ENCODE measurements around the gene CD59.

The CD59 gene, protein sequence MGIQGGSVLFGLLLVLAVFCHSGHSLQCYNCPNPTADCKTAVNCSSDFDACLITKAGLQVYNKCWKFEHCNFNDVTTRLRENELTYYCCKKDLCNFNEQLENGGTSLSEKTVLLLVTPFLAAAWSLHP

GRCh38 chr11:33736148-33736812 is at the start of gene CD59:
Gene CD59 (minus strand): TSS chr11:33736423. CDS start chr11:33722445, 13,978 bp downstream.
- ATAC-seq (ENCODE audit: insufficient read depth, low read depth) (peak; percentile 84), DNase-seq (peak; percentile 74)
- peaks cover 15% of the 10 kb centered on the region for H3K4me1 ChIP-seq (ENCODE audit: insufficient read depth, low read length)

DNA sequence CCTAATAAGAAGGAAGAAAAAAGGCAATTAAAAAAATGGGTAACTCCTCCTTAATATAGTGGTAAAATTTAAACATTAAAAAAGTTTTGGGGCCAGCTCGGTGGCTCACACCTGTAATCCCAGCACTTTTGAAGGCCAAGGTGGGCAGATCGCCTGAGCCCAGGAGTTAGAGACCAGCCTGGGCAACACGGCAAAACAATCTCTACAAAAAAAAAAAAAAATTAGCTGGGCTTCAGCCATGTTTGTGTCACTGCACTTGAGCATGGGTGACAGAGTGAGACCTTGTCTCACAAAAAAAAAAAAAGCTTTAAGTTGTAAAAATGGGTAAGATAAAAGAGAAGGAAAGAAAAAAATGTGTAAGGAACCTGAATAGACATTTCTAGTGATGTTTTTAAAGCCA is 49.4 kb upstream of the CD59 start:
- Histone ChIP-seq H3K4me3 (ENCODE audit: low read depth in 1 of 2, low read length in 2 of 2) (no peak overlapping the region), H4K20me1 (ENCODE audit: insufficient read depth, low read length) (no peaks in the 10 kb centered on the region), H3K27ac (ENCODE audit: low read length) (no peak overlapping the region), H3K4me2 (ENCODE audit: insufficient read depth, low read length) (no peak overlapping the region), H3K9me3 (ENCODE audit: insufficient read depth, low read length, severe bottlenecking) (no peaks in the 10 kb centered on the region), H3K9ac (ENCODE audit: low read depth, low read length) (no peak overlapping the region), H3K27me3 (ENCODE audit: insufficient read depth, low read length, poor library complexity) (peaks cover 21% of the 10 kb centered on the region), H3K36me3 (ENCODE audit: insufficient read depth, low read length) (no peaks in the 10 kb centered on the region), H3K79me2 (ENCODE audit: insufficient read depth, low read length) (no peaks in the 10 kb centered on the region), H3K4me1 (ENCODE audit: insufficient read depth, low read length) (no peaks in the 10 kb centered on the region), H2AFZ (ENCODE audit: low read depth, low read length) (no peak overlapping the region)
- TF ChIP-seq, protein P1, sequence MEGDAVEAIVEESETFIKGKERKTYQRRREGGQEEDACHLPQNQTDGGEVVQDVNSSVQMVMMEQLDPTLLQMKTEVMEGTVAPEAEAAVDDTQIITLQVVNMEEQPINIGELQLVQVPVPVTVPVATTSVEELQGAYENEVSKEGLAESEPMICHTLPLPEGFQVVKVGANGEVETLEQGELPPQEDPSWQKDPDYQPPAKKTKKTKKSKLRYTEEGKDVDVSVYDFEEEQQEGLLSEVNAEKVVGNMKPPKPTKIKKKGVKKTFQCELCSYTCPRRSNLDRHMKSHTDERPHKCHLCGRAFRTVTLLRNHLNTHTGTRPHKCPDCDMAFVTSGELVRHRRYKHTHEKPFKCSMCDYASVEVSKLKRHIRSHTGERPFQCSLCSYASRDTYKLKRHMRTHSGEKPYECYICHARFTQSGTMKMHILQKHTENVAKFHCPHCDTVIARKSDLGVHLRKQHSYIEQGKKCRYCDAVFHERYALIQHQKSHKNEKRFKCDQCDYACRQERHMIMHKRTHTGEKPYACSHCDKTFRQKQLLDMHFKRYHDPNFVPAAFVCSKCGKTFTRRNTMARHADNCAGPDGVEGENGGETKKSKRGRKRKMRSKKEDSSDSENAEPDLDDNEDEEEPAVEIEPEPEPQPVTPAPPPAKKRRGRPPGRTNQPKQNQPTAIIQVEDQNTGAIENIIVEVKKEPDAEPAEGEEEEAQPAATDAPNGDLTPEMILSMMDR (IDR thresholded peaks at IDR 0.05; ENCODE audit: borderline replicate concordance, extremely low read depth, low read length, poor library complexity, severe bottlenecking): no peak
- TF ChIP-seq EZH2 (IDR thresholded peaks at IDR 0.05; ENCODE audit: borderline replicate concordance, low read depth, low read length, severe bottlenecking): no peak
- no peak for ATAC-seq (ENCODE audit: insufficient read depth, low read depth)
- DNase-seq: no peak

More at GRCh38 chr11:33736148-33736812, at the start of gene CD59:
- Histone ChIP-seq H3K9me3 (ENCODE audit: insufficient read depth, low read length, severe bottlenecking) (no peaks in the 10 kb centered on the region), H4K20me1 (ENCODE audit: insufficient read depth, low read length) (no peaks in the 10 kb centered on the region), H3K27ac (ENCODE audit: low read length) (no peak within 1 kb of the TSS), H3K4me3 (ENCODE audit: low read depth in 1 of 2, low read length in 2 of 2) (peak within 1 kb of the TSS; percentile 30 to 58; a peak in 3 of 4 replicates), H3K4me2 (ENCODE audit: insufficient read depth, low read length) (peak within 1 kb of the TSS; percentile 64), H3K79me2 (ENCODE audit: insufficient read depth, low read length) (no peaks in the 10 kb centered on the region), H3K27me3 (ENCODE audit: insufficient read depth, low read length, poor library complexity) (peaks cover 19% of the 10 kb centered on the region), H2AFZ (ENCODE audit: low read depth, low read length) (peak within 1 kb of the TSS; percentile 54), H3K36me3 (ENCODE audit: insufficient read depth, low read length) (no peaks in the 10 kb centered on the region), H3K9ac (ENCODE audit: low read depth, low read length) (peak within 1 kb of the TSS; percentile 58)
- no peak for TF ChIP-seq EZH2 (IDR thresholded peaks at IDR 0.05; ENCODE audit: borderline replicate concordance, low read depth, low read length, severe bottlenecking)
- TF ChIP-seq, protein P1 (IDR thresholded peaks at IDR 0.05; ENCODE audit: borderline replicate concordance, extremely low read depth, low read length, poor library complexity, severe bottlenecking): no peak

GRCh38 chr11:33779849-33780528 is 43.8 kb upstream of the CD59 start:
- Histone ChIP-seq H3K36me3 (ENCODE audit: insufficient read depth, low read length) (no peaks in the 10 kb centered on the region), H2AFZ (ENCODE audit: low read depth, low read length) (no peak overlapping the region), H3K9me3 (ENCODE audit: insufficient read depth, low read length, severe bottlenecking) (no peaks in the 10 kb centered on the region), H3K4me1 (ENCODE audit: insufficient read depth, low read length) (peaks cover 3% of the 10 kb centered on the region), H3K4me2 (ENCODE audit: insufficient read depth, low read length) (no peak overlapping the region), H3K27me3 (ENCODE audit: insufficient read depth, low read length, poor library complexity) (peaks cover 49% of the 10 kb centered on the region), H3K9ac (ENCODE audit: low read depth, low read length) (no peak overlapping the region), H3K4me3 (ENCODE audit: low read depth in 1 of 2, low read length in 2 of 2) (no peak overlapping the region), H3K79me2 (ENCODE audit: insufficient read depth, low read length) (no peaks in the 10 kb centered on the region), H3K27ac (ENCODE audit: low read length) (no peak overlapping the region), H4K20me1 (ENCODE audit: insufficient read depth, low read length) (no peaks in the 10 kb centered on the region; the same call in none of the 2 replicates)
- TF ChIP-seq, protein P1 (IDR thresholded peaks at IDR 0.05; ENCODE audit: borderline replicate concordance, extremely low read depth, low read length, poor library complexity, severe bottlenecking): no peak
- TF ChIP-seq EZH2 (IDR thresholded peaks at IDR 0.05; ENCODE audit: borderline replicate concordance, low read depth, low read length, severe bottlenecking): no peak
- DNase-seq (no peak), ATAC-seq (ENCODE audit: insufficient read depth, low read depth) (no peak)

All from DND-41 (cell line).